Caki2 (cell line): ENCODE data around the gene PRPH. TPM values are rescaled to one million over a fixed set of nuclear protein-coding genes. Genes with fewer than 3 reads are reported as not detected.
A peak's percentile ranks its signal among the peaks of the same experiment; 100 is the strongest.
"Not testable (repeated sequence)": the region's sequence is repeated elsewhere in the genome, so short reads cannot be mapped to it uniquely, and the experiment has no call there.

Experiments
- DNase-seq: peaks from one replicate; pipeline ENCODE4 v3.0.0-alpha.2; 2015; ENCODE audit warnings: low read depth
- in situ Hi-C: cut with HindIII; loops from 2 replicates; pipeline ENCODE4 v1.10.0; 2016; ENCODE audit warnings: low sequenced_read_pairs, low pct_unique_long_range_greater_than_20kb, mixed read lengths
- total RNA-seq: library from RNA; depleted of rRNA; stranded (reverse); fragments of >200 nt; shearing (Covaris generic); gene quantifications from 2 replicates; pipeline ENCODE4 v1.2.3, GENCODE V29; 2014; ENCODE audit warnings: low replicate concordance; rRNA removed

Gene PRPH
- 7.8 TPM in 1 of 2 replicates, not detected in the other for total RNA-seq

DNA sequence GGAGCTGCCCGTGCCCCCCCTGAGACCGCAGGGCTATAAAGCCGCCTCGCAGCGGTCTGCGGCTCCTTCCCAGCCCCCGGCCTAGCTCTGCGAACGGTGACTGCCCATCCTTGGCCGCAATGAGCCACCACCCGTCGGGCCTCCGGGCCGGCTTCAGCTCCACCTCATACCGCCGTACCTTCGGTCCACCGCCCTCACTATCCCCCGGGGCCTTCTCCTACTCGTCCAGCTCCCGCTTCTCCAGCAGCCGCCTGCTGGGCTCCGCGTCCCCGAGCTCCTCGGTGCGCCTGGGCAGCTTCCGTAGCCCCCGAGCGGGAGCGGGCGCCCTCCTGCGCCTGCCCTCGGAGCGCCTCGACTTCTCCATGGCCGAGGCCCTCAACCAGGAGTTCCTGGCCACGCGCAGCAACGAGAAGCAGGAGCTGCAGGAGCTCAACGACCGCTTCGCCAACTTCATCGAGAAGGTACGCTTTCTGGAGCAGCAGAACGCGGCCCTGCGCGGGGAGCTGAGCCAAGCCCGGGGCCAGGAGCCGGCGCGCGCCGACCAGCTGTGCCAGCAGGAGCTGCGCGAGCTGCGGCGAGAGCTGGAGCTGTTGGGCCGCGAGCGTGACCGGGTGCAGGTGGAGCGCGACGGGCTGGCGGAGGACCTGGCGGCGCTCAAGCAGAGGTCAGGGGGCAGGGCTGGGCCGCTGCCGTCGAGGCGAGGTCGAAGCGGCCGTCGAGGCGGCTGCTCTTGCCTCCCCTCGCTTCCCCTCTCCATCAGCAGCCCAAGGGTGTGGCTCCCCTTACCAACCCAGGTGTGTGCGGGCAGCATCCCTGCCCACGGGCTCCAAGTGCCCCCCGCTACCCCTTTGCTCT is at the start of gene PRPH:
Gene PRPH, plus strand, starts transcription at position 66 of the 855 bp plus-strand sequence. Its CDS starts 54 bp downstream, at position 120.
- in situ Hi-C loops, result no loop called here
- DNase-seq, result no peak

DNA sequence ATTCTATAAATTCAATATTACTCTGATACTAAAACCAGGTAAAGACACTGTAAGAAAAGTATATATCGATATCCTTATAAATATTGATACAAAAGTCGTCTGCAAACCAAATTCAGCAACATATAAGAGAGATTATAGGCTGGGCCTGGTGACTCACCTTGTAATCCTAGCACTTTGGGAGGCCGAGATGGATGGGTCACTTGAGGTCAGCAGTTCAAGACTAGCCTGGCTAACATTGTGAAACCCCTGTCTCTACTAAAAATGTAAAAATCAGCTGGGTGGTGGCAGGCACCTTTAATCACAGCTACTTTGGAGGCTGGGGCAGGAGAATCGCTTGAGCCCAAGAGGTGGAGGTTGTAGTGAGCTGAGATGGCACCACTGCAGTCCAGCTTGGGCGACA is 43.6 kb upstream of the PRPH start:
- in situ Hi-C loops, result no loop called here
- no peak for DNase-seq

GRCh38 chr12:49253033-49253623 is 41.8 kb upstream of the PRPH start:
- peak; percentile 73 for DNase-seq
- in situ Hi-C loops, result no loop called here

- DNase-seq, in situ Hi-C loops: not testable (repeated sequence)
Measured at GRCh38 chr12:49255456-49255855, 39.5 kb upstream of the PRPH start.

DNA sequence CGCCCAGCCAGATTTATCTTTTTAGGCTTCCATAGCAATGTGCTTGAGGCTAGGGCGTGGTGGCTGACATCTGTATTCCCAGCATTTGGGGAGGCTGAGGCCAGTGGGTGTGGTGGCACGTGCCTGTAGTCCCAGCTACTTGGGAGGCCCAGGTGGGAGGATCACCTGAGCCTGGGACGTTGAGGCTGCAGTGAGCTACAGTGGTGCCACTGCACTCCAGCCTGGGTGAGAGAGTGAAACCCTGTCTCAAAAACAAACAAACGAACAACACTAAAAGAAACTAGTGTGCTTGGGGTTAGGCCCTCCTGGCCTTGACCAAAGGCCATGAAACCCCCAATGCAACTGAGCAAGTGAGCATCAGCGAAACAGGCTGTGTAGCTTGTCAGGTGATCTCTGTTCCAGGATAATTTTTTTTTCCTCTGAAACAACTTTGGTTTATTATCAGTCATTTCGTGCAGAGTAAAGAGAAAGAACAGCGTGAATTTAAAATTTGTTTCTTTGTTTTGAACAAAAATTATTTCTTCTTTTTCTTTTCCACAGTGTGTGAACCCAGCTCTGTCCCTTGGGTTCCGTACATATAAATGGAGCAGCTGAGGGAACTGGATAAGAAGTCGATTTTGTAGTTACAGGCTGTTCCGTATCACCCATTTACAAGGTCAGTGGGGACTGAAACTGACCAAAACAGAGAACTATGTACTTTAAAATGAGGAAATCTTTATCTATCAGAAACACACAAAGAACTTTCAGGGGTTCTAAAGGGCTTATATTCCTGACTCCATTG is 38.9 kb upstream of the PRPH start:
- no peak for DNase-seq
- in situ Hi-C loops, result no loop called here

- in situ Hi-C loops, DNase-seq: not testable (repeated sequence)
Measured at GRCh38 chr12:49257508-49258184, 37.3 kb upstream of the PRPH start.

DNA sequence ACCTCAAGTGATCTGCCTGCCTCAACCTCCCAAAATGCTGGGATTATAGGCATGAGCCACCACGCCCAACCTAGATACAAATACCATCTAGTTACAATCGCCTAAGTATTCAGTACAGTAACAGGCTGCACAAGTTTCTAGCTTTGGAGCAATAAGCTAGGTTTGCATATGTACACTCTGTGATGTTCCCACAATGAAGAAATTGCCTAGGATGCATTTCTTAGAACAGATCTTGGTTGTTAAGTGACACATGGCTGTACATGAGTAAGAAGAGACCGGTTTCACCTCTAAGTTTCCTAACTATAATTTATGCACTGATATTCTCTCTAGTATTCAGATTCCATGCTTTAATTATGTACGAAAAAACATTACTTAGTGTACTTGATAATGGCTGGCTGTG is 35.5 kb upstream of the PRPH start:
- no peak for DNase-seq

GRCh38 chr12:49260166-49260565 is 34.8 kb upstream of the PRPH start:
- peak; percentile 71 for DNase-seq
- in situ Hi-C loops, result no loop called here

More for the DNA sequence above, 35.5 kb upstream of the PRPH start:
- in situ Hi-C loops, result no loop called here

DNA sequence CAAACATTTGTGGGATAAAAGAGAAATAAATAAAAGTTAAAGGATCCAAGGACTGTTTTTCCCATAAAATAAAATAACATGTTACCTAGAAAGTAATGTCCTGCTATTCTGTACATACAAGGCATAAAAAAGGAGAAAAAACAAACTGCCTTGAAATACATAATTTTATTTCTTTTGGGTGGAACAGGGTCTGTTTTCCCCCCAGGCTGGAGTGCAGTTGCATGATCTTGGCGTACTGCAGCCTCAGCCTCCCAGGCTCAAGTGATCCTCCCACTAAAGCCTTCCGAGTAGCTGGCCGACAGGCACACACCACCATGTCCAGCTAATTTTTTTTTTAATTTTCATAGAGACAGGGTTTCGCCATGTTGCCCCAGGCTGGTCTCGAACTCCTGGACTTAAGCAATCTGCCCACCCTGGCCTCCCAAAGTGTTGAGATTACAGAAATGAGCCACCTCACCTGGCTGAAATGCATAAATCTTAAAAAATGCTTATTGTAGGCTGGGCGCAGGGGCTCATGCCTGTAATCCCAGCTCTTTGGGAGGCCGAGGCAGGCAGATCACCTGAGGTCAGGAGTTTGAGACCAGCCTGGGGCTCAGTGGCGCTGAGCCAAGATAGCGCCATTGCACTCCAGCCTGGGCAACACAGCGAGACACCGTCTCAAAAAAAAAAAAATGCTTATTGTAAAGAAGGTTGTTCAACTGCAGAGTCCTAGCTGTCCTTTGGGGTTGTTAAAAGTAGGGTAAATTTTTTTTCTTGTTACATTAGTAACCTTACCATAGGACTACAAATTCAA is 34.2 kb upstream of the PRPH start:
- no peak for DNase-seq
- in situ Hi-C loops, result no loop called here

DNA sequence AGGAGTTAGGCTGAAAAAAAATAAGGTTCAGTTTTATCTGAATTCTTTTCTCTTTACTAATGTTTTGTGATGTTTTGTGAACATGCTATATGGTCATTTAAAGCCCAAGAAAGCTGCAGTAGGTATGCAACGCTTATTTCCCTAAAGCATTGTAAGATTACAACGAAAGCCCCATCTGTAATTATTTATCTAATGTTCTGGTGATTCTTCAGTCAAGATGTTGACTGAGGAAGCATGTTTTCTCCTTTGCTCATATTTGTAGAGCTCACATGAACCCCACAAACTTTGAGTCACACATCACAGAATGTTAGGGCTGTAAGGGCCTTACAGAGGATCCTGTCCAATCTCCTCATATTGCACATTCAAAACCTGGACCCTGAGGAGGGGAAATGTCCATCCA is 33.2 kb upstream of the PRPH start:
- DNase-seq, result no peak
- in situ Hi-C loops, result no loop called here

DNA sequence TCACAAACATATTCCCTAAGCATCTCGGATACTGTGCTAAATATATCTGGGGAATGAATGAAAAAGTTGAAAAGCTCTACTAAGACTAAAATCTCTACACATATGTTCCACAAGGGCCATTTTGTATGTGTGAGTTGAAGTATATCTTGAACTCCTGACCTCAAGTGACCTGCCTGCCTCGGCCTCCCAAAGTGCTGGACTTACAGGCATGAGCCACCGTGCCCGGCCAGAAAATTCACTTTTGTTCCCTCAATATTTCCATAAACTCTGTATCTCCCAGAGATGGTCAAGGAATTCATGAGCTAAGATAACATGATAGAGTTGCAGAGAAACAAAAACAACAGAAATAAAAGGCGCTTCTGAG is 31.6 kb upstream of the PRPH start:
- no peak for DNase-seq
- in situ Hi-C loops, result no loop called here

GRCh38 chr12:49264466-49264872 is 30.5 kb upstream of the PRPH start:
- in situ Hi-C loops, result no loop called here
- DNase-seq, result no peak

DNA sequence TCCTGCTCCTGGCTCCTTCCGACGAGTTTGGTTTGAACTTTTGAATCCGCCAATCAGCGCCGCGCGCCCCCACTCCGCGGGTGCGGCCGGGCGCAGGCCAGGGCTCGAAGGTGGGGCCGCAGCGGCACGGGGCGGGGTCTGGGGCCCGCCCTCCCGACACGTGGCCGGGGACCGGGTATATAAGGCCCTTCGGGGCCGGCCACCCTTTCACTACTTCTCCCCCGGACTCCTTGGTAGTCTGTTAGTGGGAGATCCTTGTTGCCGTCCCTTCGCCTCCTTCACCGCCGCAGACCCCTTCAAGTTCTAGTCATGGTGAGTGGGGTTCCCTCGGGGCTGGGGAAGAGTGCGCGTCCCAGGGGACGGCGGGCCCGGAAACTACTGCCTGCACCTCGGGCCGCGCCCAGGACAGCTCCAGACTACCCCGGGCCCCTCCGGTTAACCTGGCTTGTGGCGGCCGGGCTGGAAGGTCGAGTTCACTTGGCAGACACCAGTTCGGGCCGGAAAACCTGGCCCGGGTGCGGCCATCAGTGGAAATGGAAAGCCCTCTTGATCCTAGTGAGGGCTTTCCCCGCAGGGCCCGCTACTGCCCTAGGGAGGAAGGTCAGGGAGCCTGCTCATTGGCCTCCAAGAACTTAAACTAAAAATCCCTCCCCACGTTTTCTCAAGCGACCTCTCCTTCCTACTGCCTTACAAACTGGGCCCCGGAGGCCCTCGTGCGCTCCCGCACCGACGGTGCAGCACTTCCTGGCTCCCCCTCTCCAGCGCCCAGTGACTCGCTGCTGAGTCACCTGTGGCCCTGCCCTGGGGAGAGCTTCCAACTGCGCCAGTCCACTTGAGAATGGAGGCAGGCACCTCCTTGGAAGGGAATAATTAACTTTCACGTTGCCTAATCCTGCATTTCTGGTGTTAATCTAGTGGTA is 29.8 kb upstream of the PRPH start, which contains the start of gene TUBA1C:
Gene TUBA1C, plus strand, starts transcription at position 210 of the 920 bp plus-strand sequence. Its CDS starts 100 bp downstream, at position 310.
- in situ Hi-C loops, result no loop called here
- peak; percentile 97 for DNase-seq

GRCh38 chr12:49269191-49269590 is 25.8 kb upstream of the PRPH start:
- in situ Hi-C loops, result not testable (repeated sequence)
- peak; percentile 75 for DNase-seq

- DNase-seq, result no peak
- in situ Hi-C loops, result no loop called here
Measured at GRCh38 chr12:49272790-49273725, 21.9 kb upstream of the PRPH start.
